HuH-7 (cell line): Measurements from ENCODE around the gene SLX4IP.

Experiments used
- DNase-seq: peaks from one replicate; pipeline ENCODE4 v3.0.0; 2011; ENCODE audit warnings: low spot score

SLX4IP gene

GRCh38 chr20:10551732-10552724, 116.9 kb downstream of the SLX4IP start:
- no peak for DNase-seq

- DNase-seq: no peak
These were observed 118.3 kb downstream of the SLX4IP start for GRCh38 chr20:10553326-10553984.

DNA sequence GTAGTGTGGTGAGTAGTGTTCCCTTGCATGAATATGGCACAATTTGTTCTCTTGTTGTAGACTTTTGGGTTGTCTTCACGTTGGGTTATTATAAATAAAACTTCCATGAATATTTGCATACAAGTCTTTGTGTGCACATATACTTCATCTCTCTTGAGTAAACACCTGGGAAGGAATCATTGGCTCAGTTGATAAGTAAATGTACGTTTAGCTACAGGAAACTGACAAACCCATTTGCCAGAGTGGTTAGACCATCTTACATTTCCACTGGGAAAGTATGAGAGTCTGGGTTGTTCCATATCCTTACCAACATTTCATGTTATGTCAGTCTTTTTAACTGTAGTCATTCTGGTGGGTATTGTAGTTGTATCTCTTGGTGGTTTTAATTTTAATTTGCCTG, 119.2 kb downstream of the SLX4IP start:
- DNase-seq: no peak

- DNase-seq: no peak
These were observed 120.3 kb downstream of the SLX4IP start for GRCh38 chr20:10555393-10555792.

DNA sequence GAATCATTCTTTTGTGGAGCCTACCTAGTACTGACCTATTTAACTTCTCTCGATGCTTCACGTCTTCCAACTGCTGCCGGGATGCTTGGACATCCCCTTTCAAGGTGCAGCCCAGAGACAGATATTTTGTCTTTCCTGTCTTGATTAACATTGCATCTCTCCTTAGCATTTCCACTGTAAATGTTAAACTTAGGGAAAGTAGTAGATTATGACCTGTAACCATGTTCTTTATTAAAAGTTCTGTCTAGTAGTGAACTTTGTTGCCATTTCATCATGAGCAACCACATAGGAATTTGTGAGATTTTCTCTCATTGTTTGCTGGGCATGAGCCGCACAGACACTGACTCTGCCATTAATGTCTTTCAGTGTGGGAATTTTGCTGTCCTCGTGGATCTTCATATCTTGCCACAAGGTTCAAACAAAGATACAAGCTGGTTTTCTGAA, 120.8 kb downstream of the SLX4IP start:
- DNase-seq: no peak

DNA sequence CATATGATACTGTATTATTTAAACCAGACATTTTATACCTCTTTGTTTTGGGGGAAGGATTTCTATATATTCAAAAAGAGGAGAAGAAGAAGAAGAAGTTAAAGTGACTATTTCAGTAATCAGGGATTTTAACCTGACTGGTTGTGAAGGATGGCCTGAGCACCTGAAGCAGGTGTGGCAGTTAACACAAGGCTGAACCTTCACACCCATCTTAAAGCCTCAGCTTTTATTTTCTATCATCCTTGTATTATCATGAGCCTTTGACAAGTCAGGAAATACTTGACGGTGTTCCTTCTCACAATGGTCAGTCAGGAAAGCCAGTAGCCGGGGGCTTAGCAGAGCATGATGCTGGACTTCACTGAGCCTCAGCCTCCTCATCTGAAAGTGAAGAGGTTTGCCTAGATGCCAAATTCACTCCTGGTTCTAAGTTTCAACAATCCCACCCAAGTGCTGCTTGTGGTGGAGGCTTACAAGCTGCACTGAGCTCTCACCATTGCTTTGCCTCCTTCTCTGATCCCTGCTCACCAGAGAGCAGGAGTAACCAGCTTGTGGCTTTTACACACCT, 121.5 kb downstream of the SLX4IP start:
- DNase-seq: no peak

DNA sequence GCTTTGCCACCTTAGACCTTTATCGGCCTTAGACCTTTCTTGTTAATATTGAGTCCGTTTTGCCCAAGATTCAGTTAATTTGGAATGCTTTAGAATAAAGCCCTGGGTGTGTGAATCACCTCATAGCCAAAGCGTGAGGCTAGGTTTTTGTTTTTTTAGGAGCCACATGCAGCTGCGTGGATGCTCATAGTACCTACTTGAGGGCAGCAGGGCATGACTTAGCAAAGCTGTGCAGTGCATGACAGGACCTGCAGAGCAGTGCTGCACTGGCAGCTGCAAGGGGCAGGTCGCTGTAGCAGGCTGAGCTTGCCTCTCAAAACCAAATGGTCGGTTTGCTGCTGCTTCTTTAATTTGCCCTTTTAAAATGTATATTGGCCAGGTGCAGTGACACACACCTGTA, 122.6 kb downstream of the SLX4IP start:
- no peak for DNase-seq

DNA sequence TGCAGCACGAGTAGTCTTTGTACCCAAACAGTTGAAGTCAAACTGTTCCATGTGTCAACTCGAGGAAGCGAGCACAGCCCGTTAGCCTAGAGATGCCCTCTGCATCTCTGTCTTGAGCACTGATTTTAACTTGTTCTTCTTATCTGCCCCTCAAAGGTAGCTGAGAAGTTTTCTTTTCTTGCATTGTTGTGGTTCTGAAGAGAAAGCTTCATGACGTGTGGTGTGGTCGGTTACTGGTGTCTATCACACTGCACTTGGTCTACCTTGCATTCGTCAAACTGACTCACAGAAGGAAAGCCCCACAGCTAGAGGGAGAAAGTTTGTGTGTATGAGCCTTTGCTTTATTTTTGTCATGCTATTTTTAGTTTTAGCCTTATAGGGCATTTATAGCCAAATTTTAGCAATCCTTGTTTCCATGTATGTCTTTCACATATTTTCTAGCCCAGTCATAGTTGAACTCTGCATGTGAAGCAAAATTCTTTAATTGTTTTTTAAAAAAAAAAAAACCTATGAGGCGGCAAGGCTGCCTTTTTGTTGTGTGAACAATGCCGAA, 123.6 kb downstream of the SLX4IP start:
- no peak for DNase-seq

DNA sequence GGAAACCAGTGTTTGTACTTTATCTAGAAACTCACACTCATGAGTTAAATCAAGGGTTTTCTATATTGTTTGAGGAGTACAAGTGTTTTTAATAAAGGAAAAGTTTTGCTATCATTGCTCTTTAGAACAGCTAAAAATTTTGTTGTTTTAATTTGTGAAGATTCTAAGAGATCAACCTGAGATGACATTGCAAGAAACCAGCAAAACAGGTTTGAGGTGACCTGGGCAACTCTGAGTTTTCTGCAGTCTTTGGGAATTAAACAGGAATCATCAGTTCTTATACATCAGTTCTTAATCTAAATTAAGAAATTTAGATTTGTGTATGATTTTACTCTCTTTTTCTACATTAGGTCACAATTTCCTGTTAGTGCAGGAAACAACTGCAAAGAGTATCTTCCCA, 124.2 kb downstream of the SLX4IP start:
- DNase-seq: no peak

- DNase-seq: no peak
These were observed 125.6 kb downstream of the SLX4IP start for GRCh38 chr20:10560686-10561085.

DNA sequence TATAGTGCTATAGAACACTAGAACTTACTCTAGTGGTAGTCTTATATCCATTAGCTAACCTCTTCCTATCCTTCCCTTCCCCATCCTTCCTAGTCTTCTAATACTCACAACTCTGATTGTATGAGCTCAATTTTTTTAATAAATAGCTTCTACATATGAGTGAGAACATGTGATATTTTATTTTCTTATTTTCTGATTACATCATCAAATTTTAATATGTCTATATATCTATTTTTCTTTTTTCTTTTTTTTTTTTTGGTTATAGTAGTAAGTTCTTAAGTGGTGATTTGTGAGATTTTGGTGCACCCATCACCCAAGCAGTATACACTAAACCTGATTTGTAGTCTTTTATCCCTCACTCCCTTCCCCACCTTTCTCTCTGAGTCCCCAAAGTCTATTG, 126.2 kb downstream of the SLX4IP start:
- DNase-seq: no peak

DNA sequence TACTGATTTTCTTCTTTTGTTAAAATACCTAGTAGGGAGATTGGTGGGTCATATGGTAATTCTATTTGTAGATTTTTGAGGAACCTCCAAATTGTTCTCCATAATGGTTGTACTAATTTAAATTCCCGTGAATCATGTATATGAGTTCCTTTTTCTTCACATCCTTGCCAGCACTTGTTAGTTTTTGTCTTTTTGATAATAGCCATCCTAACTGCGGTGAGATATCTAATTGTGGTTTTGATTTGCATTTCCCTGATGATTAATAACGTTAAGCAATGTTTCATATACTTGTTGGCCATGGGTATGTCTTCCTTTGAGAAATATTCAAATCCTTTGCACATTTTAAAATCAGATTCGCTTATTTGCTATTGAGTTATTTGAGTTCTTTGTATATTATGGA, 127.8 kb downstream of the SLX4IP start:
- no peak for DNase-seq

- DNase-seq: no peak
These were observed 128.9 kb downstream of the SLX4IP start for GRCh38 chr20:10563935-10564492.

- DNase-seq: no peak
These were observed 130.3 kb downstream of the SLX4IP start for GRCh38 chr20:10565191-10565921.

GRCh38 chr20:10565922-10566897, 131.1 kb downstream of the SLX4IP start:
- no peak for DNase-seq

- no peak for DNase-seq
These were observed 132.9 kb downstream of the SLX4IP start for GRCh38 chr20:10568032-10568431.

- no peak for DNase-seq
These were observed 136.3 kb downstream of the SLX4IP start for GRCh38 chr20:10571313-10571815.

DNA sequence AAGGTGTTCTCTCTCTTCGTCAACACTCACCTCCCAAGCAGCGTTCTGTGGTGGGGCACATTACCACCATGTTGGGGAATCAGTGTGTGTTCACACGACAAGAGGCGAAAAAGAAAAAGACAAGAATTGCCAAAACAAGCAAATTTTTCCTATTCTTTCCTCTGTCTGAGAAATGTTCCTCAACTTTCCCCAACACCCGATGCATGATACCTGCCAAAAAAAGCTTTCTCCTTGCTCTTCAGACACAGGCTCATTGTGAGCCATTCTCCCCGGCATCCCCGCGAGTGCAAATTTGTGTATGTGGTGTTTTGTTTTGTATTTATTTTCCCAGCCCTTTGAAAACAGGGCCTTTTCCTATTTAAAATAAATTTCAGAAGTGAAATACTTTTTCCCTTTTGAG, 137.7 kb downstream of the SLX4IP start:
- no peak for DNase-seq

- no peak for DNase-seq
These were observed 138.3 kb downstream of the SLX4IP start for GRCh38 chr20:10573273-10573950.

GRCh38 chr20:10573951-10574339, 138.8 kb downstream of the SLX4IP start:
- no peak for DNase-seq
